Uterus (tissue), 4 donors: ENCODE results near the gene NRG3. TPM values are rescaled to one million over a fixed set of nuclear protein-coding genes. Genes with fewer than 3 reads are reported as not detected.

Experiments used
- DNase-seq, 2 donors: peaks; one replicate each; pipeline ENCODE4 v3.0.0-alpha.2; 2019 to 2020
- H3K27ac ChIP-seq, 2 donors: fragments of 200-600 bp; sonication (generic); 1 replicate in 1 of 2; 2 replicates in 1 of 2; pipeline ENCODE4 v1.5.1; 2016 to 2018
- H3K27me3 ChIP-seq, 2 donors: fragments of 200-600 bp; sonication (generic); one replicate each; pipeline ENCODE4 v1.5.1; 2018 to 2019; ENCODE audit warnings: control low read depth in 1 of 2
- H3K36me3 ChIP-seq, 2 donors: fragments of 200-600 bp; sonication (generic); one replicate each; pipeline ENCODE4 v1.5.1; 2019; ENCODE audit warnings: control low read depth in 1 of 2
- H3K4me1 ChIP-seq, 2 donors: fragments of 200-600 bp; sonication (generic); one replicate each; pipeline ENCODE4 v1.5.1; 2018 to 2019; ENCODE audit warnings: control low read depth in 1 of 2
- H3K4me3 ChIP-seq, 2 donors: fragments of 200-600 bp; sonication (generic); 1 replicate in 1 of 2; 2 replicates in 1 of 2; pipeline ENCODE4 v1.5.1; 2018 to 2019; ENCODE audit warnings: mild to moderate bottlenecking in 1 of 2
- H3K9me3 ChIP-seq, 2 donors: fragments of 200-600 bp; sonication (generic); one replicate each; pipeline ENCODE4 v1.5.1; 2019; ENCODE audit warnings: control low read depth in 1 of 2
- CTCF ChIP-seq, 4 experiments: fragments of 200-600 bp in 2 of 4; fragments of 450-650 bp in 2 of 4; sonication (generic) in 2 of 4; IDR thresholded peaks; one replicate each; pipeline ENCODE4 v1.5.1; 2016 to 2019; ENCODE audit warnings: antibody characterized with exemption in 4 of 4, mild to moderate bottlenecking in 2 of 4, moderate library complexity in 1 of 4
- POLR2A ChIP-seq, 2 donors: fragments of 450-650 bp; IDR thresholded peaks; one replicate each; pipeline ENCODE4 v1.6.1; 2016; ENCODE audit warnings: antibody characterized with exemption in 2 of 2, mild to moderate bottlenecking in 1 of 2, moderate library complexity in 1 of 2
- intact Hi-C: fragments of 100-400 bp; cut with DNase I; formaldehyde crosslinking; loops from one replicate; pipeline ENCODE4 v1.15.1; 2023; ENCODE audit warnings: low total_unique reads
- total RNA-seq, 4 donors: library from RNA; depleted of rRNA in 3 of 4; stranded (reverse); fragments of >200 nt in 3 of 4; gene quantifications; one replicate each; pipeline versions ENCODE4 v1.1.0 to v1.2.4, GENCODE V29; 2014 to 2023
- donor health status: DM: yes; HTN: yes; CAD: no.

NRG3 gene
- total RNA-seq, 4 donors from 2014 or later, result 0.27 to 1.0 TPM; not detected in 2

DNA sequence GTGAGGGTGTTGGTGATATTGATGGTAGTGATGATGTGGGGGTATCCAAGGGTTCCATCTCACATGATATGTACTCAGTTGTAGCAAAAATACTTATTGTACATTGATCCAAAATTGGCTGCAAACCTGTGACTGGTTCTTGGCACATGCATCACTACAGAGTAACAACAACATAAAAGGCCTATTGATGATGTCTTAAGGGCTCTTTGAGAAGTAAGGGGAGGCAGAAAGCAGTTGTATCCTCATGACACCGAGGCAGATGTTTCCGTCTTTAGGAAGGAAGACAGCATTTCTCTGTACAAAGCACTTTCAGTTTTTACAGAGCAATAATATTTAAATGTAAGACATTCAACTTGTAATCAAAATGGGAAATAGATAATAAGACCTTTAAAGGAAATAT, 34.5 kb downstream of the NRG3 start:
- H3K27ac ChIP-seq, result no peak overlapping the region
- TF ChIP-seq CTCF (IDR thresholded peaks at IDR 0.05) (no peak), POLR2A (IDR thresholded peaks at IDR 0.05) (no peak)
- H3K9me3 ChIP-seq, result no peaks in the 10 kb centered on the region
- H3K4me1 ChIP-seq, result no peaks in the 10 kb centered on the region
- intact Hi-C loops, result no loop called here
- no peak for DNase-seq
- no peaks in the 10 kb centered on the region for H3K27me3 ChIP-seq
- H3K4me3 ChIP-seq, result no peak overlapping the region
- H3K36me3 ChIP-seq, result no peaks in the 10 kb centered on the region

DNA sequence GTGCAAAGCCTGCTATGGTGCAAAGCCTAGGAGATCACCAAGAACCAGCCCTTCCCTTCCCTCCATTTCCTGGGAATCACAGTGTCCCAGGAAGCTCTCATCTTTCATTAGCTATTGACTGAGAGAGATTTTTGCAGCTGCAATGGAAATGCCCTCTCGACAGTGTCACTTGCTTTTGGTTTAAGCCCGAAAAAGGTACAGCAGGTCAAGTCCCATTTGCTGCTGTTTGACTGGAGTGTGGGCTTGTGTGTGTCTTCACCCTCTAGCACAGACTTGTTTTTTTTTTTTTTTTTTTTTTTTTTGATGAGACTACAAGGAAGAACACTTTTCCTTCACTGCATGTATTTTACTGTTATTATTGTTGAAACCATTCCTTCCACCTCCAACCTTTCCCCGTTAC, 36.3 kb downstream of the NRG3 start:
- no peaks in the 10 kb centered on the region for H3K4me1 ChIP-seq
- no peak overlapping the region for H3K27ac ChIP-seq
- no peak for DNase-seq
- no peaks in the 10 kb centered on the region for H3K36me3 ChIP-seq
- TF ChIP-seq POLR2A (IDR thresholded peaks at IDR 0.05) (no peak), CTCF (IDR thresholded peaks at IDR 0.05) (no peak)
- H3K4me3 ChIP-seq, result no peak overlapping the region
- intact Hi-C loops, result no loop called here
- H3K9me3 ChIP-seq, result no peaks in the 10 kb centered on the region
- H3K27me3 ChIP-seq, result no peaks in the 10 kb centered on the region

- no peak for DNase-seq
- Histone ChIP-seq H3K27ac (no peak overlapping the region), H3K4me3 (no peak overlapping the region), H3K27me3 (no peaks in the 10 kb centered on the region), H3K9me3 (no peaks in the 10 kb centered on the region), H3K36me3 (no peaks in the 10 kb centered on the region), H3K4me1 (no peaks in the 10 kb centered on the region)
- TF ChIP-seq CTCF (IDR thresholded peaks at IDR 0.05), result no peak
- no peak for TF ChIP-seq POLR2A (IDR thresholded peaks at IDR 0.05)
- intact Hi-C loops, result no loop called here
Measured at GRCh38 chr10:81914736-81915503, 39.9 kb downstream of the NRG3 start.

DNA sequence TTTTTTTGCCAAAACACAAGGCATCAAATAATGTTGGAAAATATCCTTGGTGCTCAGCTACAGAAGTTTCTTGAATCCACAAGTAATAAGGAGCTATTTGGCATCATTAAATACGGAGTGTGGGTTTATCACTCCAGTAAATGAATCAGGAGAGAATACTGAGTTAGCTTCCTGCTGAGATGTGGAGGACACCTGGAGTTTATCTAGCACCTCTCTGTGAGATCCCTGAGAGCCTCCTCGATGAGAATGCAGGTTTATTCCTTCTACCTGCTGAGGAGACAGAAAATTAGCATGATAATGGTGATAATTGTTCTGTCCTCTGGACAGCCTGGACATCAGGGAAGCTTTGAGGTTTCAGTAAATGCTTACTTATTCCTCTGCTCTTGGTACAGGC, 40.5 kb downstream of the NRG3 start:
- Histone ChIP-seq H3K4me1 (no peaks in the 10 kb centered on the region), H3K4me3 (no peak overlapping the region), H3K27ac (no peak overlapping the region), H3K27me3 (no peaks in the 10 kb centered on the region), H3K9me3 (no peaks in the 10 kb centered on the region), H3K36me3 (no peaks in the 10 kb centered on the region)
- intact Hi-C loops, result no loop called here
- no peak for TF ChIP-seq CTCF (IDR thresholded peaks at IDR 0.05)
- no peak for TF ChIP-seq POLR2A (IDR thresholded peaks at IDR 0.05)
- no peak for DNase-seq

- Histone ChIP-seq H3K9me3 (no peaks in the 10 kb centered on the region), H3K27ac (no peak overlapping the region), H3K27me3 (no peaks in the 10 kb centered on the region), H3K4me1 (no peaks in the 10 kb centered on the region), H3K36me3 (no peaks in the 10 kb centered on the region), H3K4me3 (no peak overlapping the region)
- no peak for TF ChIP-seq POLR2A (IDR thresholded peaks at IDR 0.05)
- no peak for TF ChIP-seq CTCF (IDR thresholded peaks at IDR 0.05)
- intact Hi-C loops, result no loop called here
- DNase-seq, result no peak
Measured at GRCh38 chr10:81917666-81918065, 42.7 kb downstream of the NRG3 start.
